Neural progenitor cell (in vitro differentiated cells): Measurements from ENCODE around the gene KHNYN. TPM values are rescaled to one million over a fixed set of nuclear protein-coding genes. Genes with fewer than 3 reads are reported as not detected.

Source experiments
- DNase-seq: peaks from one replicate; pipeline ENCODE4 v3.0.0-alpha.2; 2016; ENCODE audit warnings: low spot score
- H2AFZ ChIP-seq: fragments of 200-600 bp; sonication (generic); replicated peaks from 2 replicates; pipeline ENCODE4 v1.6.1; 2016; ENCODE audit warnings: antibody characterized with exemption
- H3F3A ChIP-seq: fragments of 200-600 bp; sonication (generic); 2 replicates; pipeline ENCODE4 v1.6.1; 2016; ENCODE audit warnings: antibody characterized with exemption, low read depth
- H3K27ac ChIP-seq: fragments of 200-600 bp; sonication (generic); 2 replicates; pipeline ENCODE4 v1.5.1; 2016; ENCODE audit warnings: mild to moderate bottlenecking
- H3K27me3 ChIP-seq: fragments of 200-600 bp; sonication (generic); 2 replicates; pipeline ENCODE4 v1.6.1; 2016; ENCODE audit warnings: mild to moderate bottlenecking, moderate library complexity
- H3K36me3 ChIP-seq: fragments of 200-600 bp; sonication (generic); 2 replicates; pipeline ENCODE4 v1.5.1; 2016
- H3K4me1 ChIP-seq: fragments of 200-600 bp; sonication (generic); 2 replicates; pipeline ENCODE4 v1.6.1; 2016; ENCODE audit warnings: mixed run types
- H3K4me2 ChIP-seq: fragments of 200-600 bp; sonication (generic); 2 replicates; pipeline ENCODE4 v1.6.1; 2016
- H3K4me3 ChIP-seq: fragments of 200-600 bp; sonication (generic); 2 replicates; pipeline ENCODE4 v1.5.1; 2016
- H3K79me2 ChIP-seq: fragments of 200-600 bp; sonication (generic); 2 replicates; pipeline ENCODE4 v1.6.1; 2016; ENCODE audit warnings: low read depth
- H3K9ac ChIP-seq: fragments of 200-600 bp; sonication (generic); 2 replicates; pipeline ENCODE4 v1.6.1; 2016
- H3K9me3 ChIP-seq: fragments of 200-600 bp; sonication (generic); 2 replicates; pipeline ENCODE4 v1.5.1; 2016; ENCODE audit warnings: low read depth
- H4K20me1 ChIP-seq: fragments of 200-600 bp; sonication (generic); 2 replicates; pipeline ENCODE4 v1.6.1; 2016; ENCODE audit warnings: low read depth
- H3K27ac Mint-ChIP-seq: 3 replicates; pipeline ENCODE4 v1.8.0; 2021; ENCODE audit warnings: mixed read lengths
- H3K27me3 Mint-ChIP-seq: 2 replicates; pipeline ENCODE4 v1.8.0; 2022; ENCODE audit warnings: low read depth, mild to moderate bottlenecking, inconsistent platforms, moderate library complexity, mixed read lengths; ENCODE audit not compliant: insufficient read depth
- H3K36me3 Mint-ChIP-seq: 3 replicates; pipeline ENCODE4 v1.8.0; 2021; ENCODE audit warnings: mixed read lengths
- H3K4me1 Mint-ChIP-seq: 3 replicates; pipeline ENCODE4 v1.8.0; 2021; ENCODE audit warnings: mixed read lengths
- H3K4me3 Mint-ChIP-seq: 3 replicates; pipeline ENCODE4 v1.8.0; 2021; ENCODE audit warnings: mild to moderate bottlenecking, moderate library complexity, mixed read lengths
- H3K9me3 Mint-ChIP-seq: 3 replicates; pipeline ENCODE4 v1.8.0; 2020; ENCODE audit warnings: mixed read lengths
- CTCF ChIP-seq: fragments of 200-600 bp; sonication (generic); IDR thresholded peaks from 2 replicates; pipeline ENCODE4 v1.5.1; 2017; ENCODE audit warnings: antibody characterized with exemption, mild to moderate bottlenecking
- EZH2 ChIP-seq: fragments of 200-600 bp; sonication (generic); IDR thresholded peaks from 2 replicates; pipeline ENCODE4 v1.6.1; 2017; ENCODE audit warnings: antibody characterized with exemption, mild to moderate bottlenecking, moderate library complexity
- EZH2phosphoT487 ChIP-seq: fragments of 200-600 bp; sonication (generic); IDR thresholded peaks from 2 replicates; pipeline ENCODE4 v1.6.1; 2017; ENCODE audit warnings: antibody characterized with exemption
- total RNA-seq: library from RNA; depleted of rRNA; stranded (reverse); fragments of >200 nt; gene quantifications from 2 replicates; pipeline ENCODE4 v1.2.3, GENCODE V29; 2015; ENCODE audit warnings: low replicate concordance

The KHNYN gene
- total RNA-seq, 1 donor from 2014 or later = 20.4 TPM

DNA sequence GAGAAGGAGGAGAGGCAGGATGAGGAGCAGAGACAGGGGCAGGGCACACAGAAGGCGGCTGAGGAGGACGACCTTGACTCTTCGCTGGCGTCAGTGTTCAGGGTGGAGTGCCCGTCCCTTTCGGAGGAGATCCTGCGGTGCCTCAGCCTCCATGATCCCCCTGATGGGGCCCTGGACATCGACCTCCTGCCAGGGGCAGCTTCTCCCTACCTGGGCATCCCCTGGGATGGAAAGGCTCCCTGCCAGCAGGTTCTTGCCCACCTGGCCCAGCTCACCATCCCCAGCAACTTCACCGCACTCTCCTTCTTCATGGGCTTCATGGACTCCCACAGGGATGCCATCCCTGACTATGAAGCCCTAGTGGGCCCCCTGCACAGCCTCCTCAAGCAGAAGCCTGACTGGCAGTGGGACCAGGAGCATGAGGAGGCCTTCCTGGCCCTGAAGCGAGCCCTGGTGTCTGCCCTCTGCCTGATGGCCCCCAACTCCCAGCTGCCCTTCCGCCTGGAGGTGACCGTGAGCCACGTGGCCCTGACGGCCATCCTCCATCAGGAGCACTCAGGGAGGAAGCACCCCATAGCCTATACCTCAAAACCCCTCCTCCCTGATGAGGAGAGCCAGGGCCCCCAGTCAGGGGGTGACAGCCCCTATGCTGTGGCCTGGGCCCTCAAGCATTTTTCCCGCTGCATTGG is 14.9 kb upstream of the KHNYN start:
- no peak for TF ChIP-seq CTCF
- no peak for TF ChIP-seq EZH2
- no peak for TF ChIP-seq EZH2phosphoT487
- Mint-ChIP-seq H3K27me3 (peaks cover 8% of the 10 kb centered on the region), H3K36me3 (peaks cover 6% of the 10 kb centered on the region), H3K4me3 (no peak overlapping the region), H3K4me1 (peaks cover 3% of the 10 kb centered on the region), H3K27ac (no peak overlapping the region), H3K9me3 (no peaks in the 10 kb centered on the region)
- Histone ChIP-seq H3K27me3 (peaks cover 11% of the 10 kb centered on the region), H3K4me1 (no peaks in the 10 kb centered on the region), H2AFZ (no peak overlapping the region), H3K36me3 (no peaks in the 10 kb centered on the region), H3K9ac (no peak overlapping the region), H3K79me2 (no peaks in the 10 kb centered on the region), H3K4me3 (no peak overlapping the region), H3K9me3 (no peaks in the 10 kb centered on the region), H4K20me1 (peaks cover 8% of the 10 kb centered on the region), H3K4me2 (no peak overlapping the region), H3K27ac (no peak overlapping the region), H3F3A (no peaks in the 10 kb centered on the region)
- DNase-seq = no peak

DNA sequence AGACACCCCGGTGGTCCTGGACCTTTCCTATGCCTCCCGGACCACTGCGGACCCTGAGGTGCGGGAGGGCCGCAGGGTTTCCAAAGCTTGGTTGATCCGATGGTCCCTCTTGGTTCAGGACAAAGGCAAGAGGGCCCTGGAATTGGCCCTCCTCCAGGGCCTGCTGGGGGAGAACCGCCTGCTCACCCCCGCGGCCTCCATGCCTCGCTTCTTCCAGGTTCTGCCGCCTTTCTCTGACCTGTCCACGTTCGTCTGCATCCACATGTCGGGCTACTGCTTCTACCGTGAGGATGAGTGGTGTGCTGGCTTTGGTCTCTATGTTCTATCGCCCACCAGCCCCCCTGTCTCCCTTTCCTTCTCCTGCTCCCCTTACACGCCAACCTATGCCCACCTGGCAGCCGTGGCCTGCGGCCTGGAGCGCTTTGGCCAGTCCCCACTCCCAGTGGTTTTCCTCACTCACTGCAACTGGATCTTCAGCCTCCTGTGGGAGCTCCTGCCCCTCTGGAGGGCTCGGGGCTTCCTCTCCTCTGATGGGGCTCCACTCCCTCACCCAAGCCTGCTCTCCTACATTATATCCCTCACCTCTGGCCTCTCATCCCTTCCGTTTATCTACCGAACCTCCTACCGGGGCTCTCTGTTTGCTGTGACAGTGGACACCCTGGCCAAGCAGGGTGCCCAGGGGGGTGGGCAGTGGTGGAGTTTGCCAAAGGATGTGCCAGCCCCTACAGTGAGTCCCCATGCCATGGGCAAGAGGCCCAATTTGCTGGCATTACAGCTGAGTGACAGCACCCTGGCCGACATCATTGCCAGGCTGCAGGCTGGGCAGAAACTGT is 14.1 kb upstream of the KHNYN start:
- no peak overlapping the region for H3K27ac Mint-ChIP-seq

DNA sequence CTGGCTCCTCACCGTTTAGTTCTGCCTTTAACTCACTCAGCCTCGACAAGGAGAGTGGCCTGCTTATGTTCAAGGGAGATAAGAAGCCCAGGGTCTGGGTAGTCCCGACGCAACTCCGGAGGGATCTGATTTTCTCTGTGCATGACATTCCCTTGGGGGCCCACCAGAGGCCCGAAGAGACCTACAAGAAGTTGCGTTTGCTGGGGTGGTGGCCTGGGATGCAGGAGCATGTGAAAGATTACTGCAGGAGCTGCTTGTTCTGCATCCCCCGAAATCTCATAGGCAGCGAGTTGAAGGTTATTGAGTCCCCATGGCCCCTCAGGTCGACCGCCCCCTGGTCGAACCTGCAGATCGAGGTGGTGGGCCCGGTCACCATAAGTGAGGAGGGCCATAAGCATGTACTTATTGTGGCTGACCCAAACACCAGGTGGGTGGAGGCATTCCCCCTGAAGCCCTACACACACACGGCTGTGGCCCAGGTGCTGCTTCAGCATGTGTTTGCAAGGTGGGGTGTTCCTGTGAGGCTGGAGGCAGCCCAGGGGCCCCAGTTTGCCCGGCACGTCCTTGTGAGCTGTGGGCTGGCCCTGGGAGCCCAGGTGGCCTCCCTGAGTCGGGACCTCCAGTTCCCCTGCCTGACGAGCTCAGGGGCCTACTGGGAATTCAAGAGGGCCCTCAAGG is 13.4 kb upstream of the KHNYN start:
- Histone ChIP-seq H3K27me3 (peaks cover 24% of the 10 kb centered on the region), H3K36me3 (no peaks in the 10 kb centered on the region), H3K9me3 (no peaks in the 10 kb centered on the region), H3K27ac (no peak overlapping the region), H4K20me1 (peaks cover 8% of the 10 kb centered on the region), H3K9ac (no peak overlapping the region), H3K4me3 (no peak overlapping the region), H3F3A (no peaks in the 10 kb centered on the region), H3K79me2 (no peaks in the 10 kb centered on the region), H3K4me2 (no peak overlapping the region), H3K4me1 (no peaks in the 10 kb centered on the region), H2AFZ (no peak overlapping the region)
- H3K27ac Mint-ChIP-seq = peak overlapping the region; percentile 81
- DNase-seq = no peak
- no peak overlapping the region for H3K4me3 Mint-ChIP-seq
- H3K9me3 Mint-ChIP-seq = no peaks in the 10 kb centered on the region
- H3K4me1 Mint-ChIP-seq = peaks cover 3% of the 10 kb centered on the region
- peaks cover 5% of the 10 kb centered on the region for H3K27me3 Mint-ChIP-seq
- no peak for TF ChIP-seq CTCF
- TF ChIP-seq EZH2phosphoT487 = no peak
- TF ChIP-seq EZH2 = no peak
- peaks cover 5% of the 10 kb centered on the region for H3K36me3 Mint-ChIP-seq

More for the DNA sequence above, 14.1 kb upstream of the KHNYN start:
- Mint-ChIP-seq H3K4me1 (peaks cover 3% of the 10 kb centered on the region), H3K9me3 (no peaks in the 10 kb centered on the region), H3K27me3 (peaks cover 7% of the 10 kb centered on the region), H3K36me3 (peaks cover 6% of the 10 kb centered on the region), H3K4me3 (no peak overlapping the region)
- Histone ChIP-seq H3K27ac (no peak overlapping the region), H2AFZ (no peak overlapping the region), H4K20me1 (peaks cover 8% of the 10 kb centered on the region), H3K4me3 (no peak overlapping the region), H3K4me2 (no peak overlapping the region), H3F3A (no peaks in the 10 kb centered on the region), H3K9me3 (no peaks in the 10 kb centered on the region), H3K27me3 (peaks cover 18% of the 10 kb centered on the region), H3K4me1 (no peaks in the 10 kb centered on the region), H3K36me3 (no peaks in the 10 kb centered on the region), H3K9ac (no peak overlapping the region), H3K79me2 (no peaks in the 10 kb centered on the region)
- no peak for TF ChIP-seq EZH2
- TF ChIP-seq CTCF = no peak
- TF ChIP-seq EZH2phosphoT487 = no peak
- no peak for DNase-seq
